Endothelial cell of umbilical vein (primary cell): Measurements from ENCODE around the gene CACNB4.

Source experiments
- CTCF ChIP-seq, 2 donors: IDR thresholded peaks; 1 replicate in 1 of 2; 2 replicates in 1 of 2; pipeline ENCODE4 v1.5.1; 2011; ENCODE audit warnings: low read length in 2 of 2, mild to moderate bottlenecking in 2 of 2, moderate library complexity in 2 of 2, control low read depth in 1 of 2, inconsistent platforms in 1 of 2, low read depth in 1 of 2; ENCODE audit not compliant: insufficient read depth in 1 of 2; ENCODE audit errors: extremely low read depth in 1 of 2
- POLR2A ChIP-seq: IDR thresholded peaks from 2 replicates; pipeline ENCODE4 v1.6.1; 2012; ENCODE audit warnings: low read depth, mild to moderate bottlenecking, control low read depth, low read length

GRCh38 chr2:151823651-151824050 is 275.2 kb downstream of the CACNB4 start:
- TF ChIP-seq POLR2A: no peak
- TF ChIP-seq CTCF (IDR thresholded peaks at IDR 0.05; ENCODE audit: extremely low read depth in 1 of 2, insufficient read depth in 1 of 2, low read depth in 1 of 2, low read length in 2 of 2): no peak
